HTERT RPE-1 (cell line): ENCODE measurements around the gene KDM4C.
"Not testable (repeated sequence)": the region's sequence is repeated elsewhere in the genome, so short reads cannot be mapped to it uniquely, and the experiment has no call there.

Experiments
- in situ Hi-C: fragments of 300-500 bp; cut with MboI; formaldehyde crosslinking; loops from 4 replicates; pipeline ENCODE4 v1.14.3; 2020; ENCODE audit warnings: low sequenced_read_pairs

KDM4C gene

GRCh38 chr9:7028591-7028990 is 270.8 kb downstream of the KDM4C start:
- in situ Hi-C loops: no loop called here

GRCh38 chr9:7030943-7031342 is 273.2 kb downstream of the KDM4C start:
- in situ Hi-C loops: not testable (repeated sequence)

GRCh38 chr9:7033076-7034045 is 275.6 kb downstream of the KDM4C start:
- in situ Hi-C loops: no loop called here

GRCh38 chr9:7037176-7037575 is 279.4 kb downstream of the KDM4C start:
- in situ Hi-C loops: no loop called here

- in situ Hi-C loops: no loop called here
These were observed 284.4 kb downstream of the KDM4C start for GRCh38 chr9:7042124-7042523.

GRCh38 chr9:7045361-7045760 is 287.6 kb downstream of the KDM4C start:
- in situ Hi-C loops: no loop called here

GRCh38 chr9:7051711-7052110 is 293.9 kb downstream of the KDM4C start:
- in situ Hi-C loops: no loop called here

GRCh38 chr9:7053903-7054302 is 296.1 kb downstream of the KDM4C start:
- in situ Hi-C loops: no loop called here

- in situ Hi-C loops: no loop called here
These were observed 297.6 kb downstream of the KDM4C start for GRCh38 chr9:7055171-7055903.

GRCh38 chr9:7056254-7056653 is 298.5 kb downstream of the KDM4C start:
- in situ Hi-C loops: no loop called here

GRCh38 chr9:7058473-7058872 is 300.7 kb downstream of the KDM4C start:
- in situ Hi-C loops: no loop called here

- in situ Hi-C loops: no loop called here
These were observed 309.4 kb downstream of the KDM4C start for GRCh38 chr9:7067169-7067568.

- in situ Hi-C loops: no loop called here
These were observed 314.1 kb downstream of the KDM4C start for GRCh38 chr9:7071916-7072315.

- in situ Hi-C loops: no loop called here
These were observed 315.9 kb downstream of the KDM4C start for GRCh38 chr9:7073706-7074105.

GRCh38 chr9:7075154-7075553 is 317.4 kb downstream of the KDM4C start:
- in situ Hi-C loops: no loop called here

GRCh38 chr9:7079051-7079450 is 321.3 kb downstream of the KDM4C start:
- in situ Hi-C loops: no loop called here

GRCh38 chr9:7081065-7081600 is 323.4 kb downstream of the KDM4C start:
- in situ Hi-C loops: no loop called here

GRCh38 chr9:7083192-7083591 is 325.4 kb downstream of the KDM4C start:
- in situ Hi-C loops: no loop called here

GRCh38 chr9:7085357-7085756 is 327.6 kb downstream of the KDM4C start:
- in situ Hi-C loops: no loop called here

- in situ Hi-C loops: no loop called here
These were observed 328.6 kb downstream of the KDM4C start for GRCh38 chr9:7086389-7086788.

GRCh38 chr9:7088611-7089010 is 330.8 kb downstream of the KDM4C start:
- in situ Hi-C loops: no loop called here
